ENCODE results near the gene INHBA. TPM values are rescaled to one million over a fixed set of nuclear protein-coding genes. Genes with fewer than 3 reads are reported as not detected.

The INHBA gene
- total and polyA plus RNA-seq, 2 of the 4 experiments (the other 2 are of a cell fraction) = 60.2 to 112 TPM

DNA sequence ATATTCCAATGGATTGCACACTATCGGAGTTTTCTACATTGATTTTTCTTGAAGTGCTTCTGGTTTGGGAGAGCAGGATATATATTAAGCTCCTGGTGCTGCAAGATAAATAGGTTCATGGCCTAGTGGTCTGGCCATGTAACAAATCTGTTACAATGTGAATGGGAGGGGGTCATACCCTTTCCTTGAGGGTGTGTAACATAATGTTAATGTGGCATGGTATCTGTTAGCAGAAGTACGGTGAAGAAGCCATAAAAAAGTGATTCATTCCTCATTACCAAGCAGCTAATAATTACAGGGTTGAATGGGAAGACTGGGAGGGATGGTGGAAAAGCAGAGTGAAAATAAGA lies 61.2 kb downstream of the INHBA start:
- H4K20me1 ChIP-seq (ENCODE audit: insufficient read depth, low read length) = no peaks in the 10 kb centered on the region
- ChIA-PET POLR2A (ENCODE audit: unreplicated experiment) (no interaction called here), CTCF (no interaction called here)
- no peaks in the 10 kb centered on the region; the same call in 1 of the 2 replicates for H3K4me1 ChIP-seq (ENCODE audit: control insufficient read depth, insufficient read depth, low read length)
- H4K91ac ChIP-seq (ENCODE audit: insufficient read depth, low read depth, low read length) = no peak overlapping the region
- no peak overlapping the region for H3K18ac ChIP-seq (ENCODE audit: low read depth, low read length)
- H2AK9ac ChIP-seq (replicated peaks; ENCODE audit: low read depth, low read length, poor library complexity) = no peak overlapping the region
- H2BK20ac ChIP-seq (ENCODE audit: low read depth, low read length) = no peak overlapping the region
- H3K23ac ChIP-seq (ENCODE audit: low read depth, low read length) = no peak overlapping the region
- H3K9ac ChIP-seq (ENCODE audit: low read depth, low read length) = no peak overlapping the region
- H3K4me3 ChIP-seq (ENCODE audit: insufficient read depth, low read depth, low read length) = no peak overlapping the region
- H2BK15ac ChIP-seq (ENCODE audit: low read depth, low read length) = no peak overlapping the region
- DNase-seq = no peak
- intact Hi-C loops (cut with micrococcal nuclease) = no loop called here
- dilution Hi-C loops (cut with HindIII; ENCODE audit: low sequenced_read_pairs, unreplicated experiment) = no loop called here
- H2BK5ac ChIP-seq (ENCODE audit: low read depth, low read length, poor library complexity, severe bottlenecking) = no peak overlapping the region
- H3K27ac ChIP-seq (ENCODE audit: insufficient read depth, low read length) = no peak overlapping the region
- H3K14ac ChIP-seq (replicated peaks; ENCODE audit: low read depth, low read length) = no peak overlapping the region
- H3K4ac ChIP-seq (ENCODE audit: low read depth, low read length) = no peak overlapping the region
- no peaks in the 10 kb centered on the region for H3K27me3 ChIP-seq (ENCODE audit: control insufficient read depth, insufficient read depth, low read length)
- no peak overlapping the region for H4K8ac ChIP-seq (ENCODE audit: low read depth in 2 of 2, low read length in 2 of 2)
- no peak overlapping the region for H4K5ac ChIP-seq (ENCODE audit: low read depth, low read length)
- no peak for ATAC-seq (ENCODE audit: low read depth)
- H2BK120ac ChIP-seq (ENCODE audit: low read depth, low read length) = no peak overlapping the region
- H2AK5ac ChIP-seq (ENCODE audit: low read depth, low read length) = no peak overlapping the region
- no TSS peak for BruUV-seq (replicated peaks)
- TF ChIP-seq RCOR1 (IDR thresholded peaks at IDR 0.05; ENCODE audit: insufficient replicate concordance, low read length) (no peak), CTCF (conservative IDR thresholded peaks at IDR 0.05; ENCODE audit: low read depth, low read length) (no peak), MXI1 (IDR thresholded peaks at IDR 0.05; ENCODE audit: borderline replicate concordance, low read depth, low read length) (no peak), MAFK (IDR thresholded peaks at IDR 0.05; ENCODE audit: low read depth, low read length) (no peak), POLR2A (IDR thresholded peaks at IDR 0.05; ENCODE audit: low read depth, low read length) (no peak), SMC3 (IDR thresholded peaks at IDR 0.05; ENCODE audit: low read depth, low read length) (no peak), RAD21 (IDR thresholded peaks at IDR 0.05; ENCODE audit: low read length) (no peak), BHLHE40 (IDR thresholded peaks at IDR 0.05; ENCODE audit: low read depth, low read length) (no peak), CHD1 (IDR thresholded peaks at IDR 0.05; ENCODE audit: low read depth, low read length) (no peak), FOS (IDR thresholded peaks at IDR 0.05; ENCODE audit: low read depth, low read length) (no peak), RFX5 (IDR thresholded peaks at IDR 0.05; ENCODE audit: low read depth, low read length) (no peak), CEBPB (IDR thresholded peaks at IDR 0.05; ENCODE audit: low read depth, low read length) (no peak), NFE2L2 (IDR thresholded peaks at IDR 0.05; ENCODE audit: low read depth, low read length) (no peak), MAZ (IDR thresholded peaks at IDR 0.05; ENCODE audit: borderline replicate concordance, low read depth, low read length) (no peak)
- TF ChIP-seq, protein P1, sequence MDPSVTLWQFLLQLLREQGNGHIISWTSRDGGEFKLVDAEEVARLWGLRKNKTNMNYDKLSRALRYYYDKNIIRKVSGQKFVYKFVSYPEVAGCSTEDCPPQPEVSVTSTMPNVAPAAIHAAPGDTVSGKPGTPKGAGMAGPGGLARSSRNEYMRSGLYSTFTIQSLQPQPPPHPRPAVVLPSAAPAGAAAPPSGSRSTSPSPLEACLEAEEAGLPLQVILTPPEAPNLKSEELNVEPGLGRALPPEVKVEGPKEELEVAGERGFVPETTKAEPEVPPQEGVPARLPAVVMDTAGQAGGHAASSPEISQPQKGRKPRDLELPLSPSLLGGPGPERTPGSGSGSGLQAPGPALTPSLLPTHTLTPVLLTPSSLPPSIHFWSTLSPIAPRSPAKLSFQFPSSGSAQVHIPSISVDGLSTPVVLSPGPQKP (IDR thresholded peaks at IDR 0.05; ENCODE audit: borderline replicate concordance, low read depth, low read length) = no peak
- TF ChIP-seq, protein P2, sequence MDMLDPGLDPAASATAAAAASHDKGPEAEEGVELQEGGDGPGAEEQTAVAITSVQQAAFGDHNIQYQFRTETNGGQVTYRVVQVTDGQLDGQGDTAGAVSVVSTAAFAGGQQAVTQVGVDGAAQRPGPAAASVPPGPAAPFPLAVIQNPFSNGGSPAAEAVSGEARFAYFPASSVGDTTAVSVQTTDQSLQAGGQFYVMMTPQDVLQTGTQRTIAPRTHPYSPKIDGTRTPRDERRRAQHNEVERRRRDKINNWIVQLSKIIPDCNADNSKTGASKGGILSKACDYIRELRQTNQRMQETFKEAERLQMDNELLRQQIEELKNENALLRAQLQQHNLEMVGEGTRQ (IDR thresholded peaks at IDR 0.05; ENCODE audit: low read depth, low read length) = no peak
- in situ Hi-C loops (cut with MboI; ENCODE audit: low sequenced_read_pairs) = no loop called here
- H3K9me3 ChIP-seq (ENCODE audit: control insufficient read depth, insufficient read depth, low read length) = no peaks in the 10 kb centered on the region
- no peak overlapping the region for H2AFZ ChIP-seq (replicated peaks; ENCODE audit: low read length, poor library complexity)
- no CpG with 5 or more reads among the region's 2 CpGs for WGBS, 2 experiments (ENCODE audit: extremely low coverage in 2 of 2, insufficient read length in 1 of 2)
- H3K36me3 ChIP-seq (ENCODE audit: control insufficient read depth, insufficient read depth, low read length) = no peaks in the 10 kb centered on the region
- H3K4me2 ChIP-seq (ENCODE audit: low read depth, low read length) = no peak overlapping the region
- H3K9me1 ChIP-seq (ENCODE audit: insufficient read depth, low read length) = no peaks in the 10 kb centered on the region
- no peak overlapping the region for H3K56ac ChIP-seq (ENCODE audit: extremely low read depth, insufficient read depth, low read length)
- H3K79me1 ChIP-seq (ENCODE audit: low read depth in 1 of 2, low read length in 2 of 2) = no peaks in the 10 kb centered on the region

Data from IMR-90 (cell line).